Karpas-422 (cell line): Measurements from ENCODE around the gene UGT1A6. TPM values are rescaled to one million over a fixed set of nuclear protein-coding genes. Genes with fewer than 3 reads are reported as not detected.

Source experiments
- DNase-seq: peaks from one replicate; pipeline ENCODE4 v3.0.0-alpha.2; 2015
- H2AFZ ChIP-seq: fragments of 200-600 bp; sonication (generic); 2 replicates; pipeline ENCODE4 v1.6.1; 2014; ENCODE audit warnings: antibody characterized with exemption, low read length, mixed read lengths
- H3K27ac ChIP-seq: fragments of 200-600 bp; sonication (generic); 2 replicates; pipeline ENCODE4 v1.5.1; 2014; ENCODE audit warnings: mild to moderate bottlenecking, low read length, moderate library complexity
- H3K27me3 ChIP-seq: fragments of 200-600 bp; sonication (generic); 2 replicates; pipeline ENCODE4 v1.6.1; 2014; ENCODE audit warnings: low read length, mixed read lengths
- H3K36me3 ChIP-seq: fragments of 200-600 bp; sonication (generic); 2 replicates; pipeline ENCODE4 v1.6.1; 2014; ENCODE audit warnings: low read length, mixed read lengths; ENCODE audit not compliant: insufficient read depth
- H3K4me1 ChIP-seq: fragments of 200-600 bp; sonication (generic); 2 replicates; pipeline ENCODE4 v1.6.1; 2014; ENCODE audit warnings: mild to moderate bottlenecking, low read length, mixed read lengths
- H3K4me2 ChIP-seq: fragments of 200-600 bp; sonication (generic); 2 replicates; pipeline ENCODE4 v1.6.1; 2014; ENCODE audit warnings: low read length, low read depth, mild to moderate bottlenecking; ENCODE audit not compliant: poor library complexity, severe bottlenecking
- H3K4me3 ChIP-seq: fragments of 200-600 bp; sonication (generic); 2 replicates; pipeline ENCODE4 v1.5.1; 2014; ENCODE audit warnings: mild to moderate bottlenecking, antibody characterized with exemption, low read length, mixed read lengths
- H3K79me2 ChIP-seq: fragments of 200-600 bp; sonication (generic); 2 replicates; pipeline ENCODE4 v1.6.1; 2014; ENCODE audit warnings: mild to moderate bottlenecking, low read length, mixed read lengths
- H3K9ac ChIP-seq: fragments of 200-600 bp; sonication (generic); 2 replicates; pipeline ENCODE4 v1.6.0; 2014; ENCODE audit warnings: low read length
- H3K9me2 ChIP-seq: fragments of 200-600 bp; sonication (generic), shearing (Covaris generic); replicated peaks from 2 replicates; pipeline ENCODE4 v1.6.0; 2014; ENCODE audit warnings: mild to moderate bottlenecking, low read length, moderate library complexity; ENCODE audit not compliant: insufficient read depth
- H3K9me3 ChIP-seq: fragments of 300-700, 200-600 bp; sonication (generic); 2 replicates; pipeline ENCODE4 v1.6.1; 2014; ENCODE audit warnings: low read length, mixed read lengths
- H4K20me1 ChIP-seq: fragments of 200-600 bp; sonication (generic); 2 replicates; pipeline ENCODE4 v1.6.1; 2014; ENCODE audit warnings: mild to moderate bottlenecking, antibody characterized with exemption, low read length, low read depth; ENCODE audit not compliant: insufficient read depth
- total RNA-seq: library from RNA; depleted of rRNA; stranded (reverse); fragments of >200 nt; shearing (Covaris generic); gene quantifications from 2 replicates; pipeline ENCODE4 v1.2.3, GENCODE V29; 2014; ENCODE audit warnings: low replicate concordance

The UGT1A6 gene
- total RNA-seq, 1 experiment from 2014 or later: not detected

GRCh38 chr2:233791151-233791882 is 98.6 kb downstream of the UGT1A6 start:
- H4K20me1 ChIP-seq: no peaks in the 10 kb centered on the region
- no peak for DNase-seq
- no peak overlapping the region for H3K4me3 ChIP-seq
- H3K4me2 ChIP-seq: no peak overlapping the region
- no peaks in the 10 kb centered on the region for H3K9me3 ChIP-seq
- no peak overlapping the region for H3K27ac ChIP-seq
- H3K79me2 ChIP-seq: no peaks in the 10 kb centered on the region
- H3K36me3 ChIP-seq: no peaks in the 10 kb centered on the region
- peaks cover 3% of the 10 kb centered on the region; the same call in 1 of the 2 replicates for H3K4me1 ChIP-seq
- no peak overlapping the region for H3K9ac ChIP-seq
- H3K9me2 ChIP-seq: no peaks in the 10 kb centered on the region
- H3K27me3 ChIP-seq: no peaks in the 10 kb centered on the region; the same call in 1 of the 2 replicates
- no peak overlapping the region for H2AFZ ChIP-seq

DNA sequence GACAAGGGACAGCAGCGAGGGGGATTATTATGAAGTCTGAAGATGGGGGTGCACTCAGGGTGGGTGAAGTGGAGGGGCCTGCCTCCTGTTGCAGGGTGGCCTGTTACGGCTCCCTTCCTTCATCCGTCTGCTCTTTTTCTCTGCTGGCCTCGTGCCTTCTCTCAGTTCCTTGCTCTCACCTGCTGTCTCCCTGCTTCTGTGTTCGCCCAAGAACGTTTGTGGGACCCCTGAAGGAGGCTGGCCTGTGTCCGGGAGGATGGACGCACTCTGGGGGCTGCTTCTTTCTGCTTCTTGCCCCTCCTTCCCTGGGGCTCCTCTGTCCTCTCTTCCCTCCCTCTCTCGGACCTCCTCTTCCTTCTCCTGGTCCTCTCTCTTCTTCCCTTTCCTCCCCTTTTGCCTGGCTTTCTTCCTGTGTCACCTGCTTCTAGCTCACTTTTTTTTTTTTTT is 99.2 kb downstream of the UGT1A6 start:
- Histone ChIP-seq H3K27me3 (no peaks in the 10 kb centered on the region), H3K9me3 (no peaks in the 10 kb centered on the region), H3K79me2 (no peaks in the 10 kb centered on the region), H3K4me3 (no peak overlapping the region), H3K9me2 (no peaks in the 10 kb centered on the region), H3K4me2 (no peak overlapping the region), H3K36me3 (no peaks in the 10 kb centered on the region), H4K20me1 (no peaks in the 10 kb centered on the region), H3K4me1 (peaks cover 3% of the 10 kb centered on the region; the same call in 1 of the 2 replicates), H2AFZ (no peak overlapping the region), H3K9ac (no peak overlapping the region), H3K27ac (no peak overlapping the region)
- no peak for DNase-seq

DNA sequence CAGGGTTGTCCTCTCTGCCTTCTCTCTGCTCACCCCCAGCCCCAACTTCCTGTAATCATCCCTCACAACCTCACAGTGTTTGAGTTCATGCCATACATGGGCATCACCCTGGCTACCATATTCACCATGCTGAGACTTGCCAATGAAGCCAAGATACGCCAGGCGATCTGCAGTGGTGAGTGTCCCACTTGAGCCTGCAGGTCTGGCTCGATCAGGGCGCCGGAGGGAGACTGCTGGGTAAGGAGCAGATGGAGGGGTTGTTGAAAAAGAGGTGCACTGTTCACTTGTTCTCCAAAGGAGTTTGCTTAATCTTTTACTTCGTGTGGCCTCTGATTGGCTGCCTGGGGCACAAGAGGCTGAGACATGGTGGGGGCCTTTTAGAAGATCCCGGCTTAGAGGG is 100.0 kb downstream of the UGT1A6 start:
- H3K9me2 ChIP-seq: no peaks in the 10 kb centered on the region
- H3K4me2 ChIP-seq: no peak overlapping the region
- H3K9ac ChIP-seq: no peak overlapping the region
- no peaks in the 10 kb centered on the region for H3K27me3 ChIP-seq
- no peaks in the 10 kb centered on the region for H3K79me2 ChIP-seq
- no peak overlapping the region for H2AFZ ChIP-seq
- DNase-seq: no peak
- H4K20me1 ChIP-seq: no peaks in the 10 kb centered on the region
- no peak overlapping the region for H3K4me3 ChIP-seq
- H3K9me3 ChIP-seq: no peaks in the 10 kb centered on the region
- H3K4me1 ChIP-seq: peaks cover 3% of the 10 kb centered on the region; the same call in 1 of the 2 replicates
- H3K27ac ChIP-seq: no peak overlapping the region
- no peaks in the 10 kb centered on the region for H3K36me3 ChIP-seq

GRCh38 chr2:233793465-233794127 is 100.9 kb downstream of the UGT1A6 start:
- H3K4me1 ChIP-seq: peaks cover 3% of the 10 kb centered on the region; the same call in 1 of the 2 replicates
- no peak overlapping the region for H3K4me2 ChIP-seq
- no peaks in the 10 kb centered on the region for H3K27me3 ChIP-seq
- no peak overlapping the region for H3K9ac ChIP-seq
- no peak for DNase-seq
- H4K20me1 ChIP-seq: no peaks in the 10 kb centered on the region
- H3K4me3 ChIP-seq: no peak overlapping the region
- H3K9me2 ChIP-seq: no peaks in the 10 kb centered on the region
- no peak overlapping the region for H3K27ac ChIP-seq
- H2AFZ ChIP-seq: no peak overlapping the region
- H3K79me2 ChIP-seq: no peaks in the 10 kb centered on the region
- no peaks in the 10 kb centered on the region for H3K9me3 ChIP-seq
- no peaks in the 10 kb centered on the region for H3K36me3 ChIP-seq

- no peak overlapping the region for H3K9ac ChIP-seq
- peaks cover 3% of the 10 kb centered on the region; the same call in 1 of the 2 replicates for H3K4me1 ChIP-seq
- no peak overlapping the region for H3K4me2 ChIP-seq
- H3K27ac ChIP-seq: no peak overlapping the region
- DNase-seq: no peak
- no peaks in the 10 kb centered on the region for H3K79me2 ChIP-seq
- no peak overlapping the region for H3K4me3 ChIP-seq
- H2AFZ ChIP-seq: no peak overlapping the region
- no peaks in the 10 kb centered on the region for H4K20me1 ChIP-seq
- no peaks in the 10 kb centered on the region for H3K9me3 ChIP-seq
- H3K36me3 ChIP-seq: no peaks in the 10 kb centered on the region
- H3K27me3 ChIP-seq: no peaks in the 10 kb centered on the region
- no peaks in the 10 kb centered on the region for H3K9me2 ChIP-seq
Measured at GRCh38 chr2:233794128-233794658, 101.5 kb downstream of the UGT1A6 start.

DNA sequence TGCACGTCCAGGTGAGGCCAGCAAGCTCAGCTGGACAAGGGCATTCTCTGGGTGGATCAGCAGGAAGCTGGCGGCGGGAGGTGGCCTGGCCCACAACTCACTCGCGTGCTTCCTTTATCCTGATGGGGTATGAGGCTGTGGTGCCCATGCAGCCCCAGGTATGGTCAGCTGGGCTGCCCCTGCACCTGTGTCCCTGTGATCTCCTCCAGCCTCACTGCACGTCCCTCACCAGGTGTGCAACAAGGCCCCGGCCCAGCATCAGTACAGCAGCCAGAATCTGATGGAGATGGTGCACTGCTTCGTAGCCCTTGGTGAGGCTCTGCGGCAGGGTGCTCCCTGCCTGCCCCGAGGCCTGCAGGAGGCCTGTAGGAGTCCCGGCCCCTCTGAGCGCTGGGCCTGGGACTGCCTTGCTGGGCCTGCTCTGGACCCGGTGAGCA is 103.1 kb downstream of the UGT1A6 start:
- Histone ChIP-seq H3K4me2 (no peak overlapping the region), H3K36me3 (no peaks in the 10 kb centered on the region), H3K4me1 (peaks cover 6% of the 10 kb centered on the region), H3K27me3 (no peaks in the 10 kb centered on the region), H3K27ac (no peak overlapping the region), H3K9me3 (no peaks in the 10 kb centered on the region), H4K20me1 (no peaks in the 10 kb centered on the region), H3K79me2 (no peaks in the 10 kb centered on the region), H3K9ac (no peak overlapping the region), H3K4me3 (no peak overlapping the region), H3K9me2 (no peaks in the 10 kb centered on the region), H2AFZ (no peak overlapping the region)
- no peak for DNase-seq

GRCh38 chr2:233796254-233796653 is 103.6 kb downstream of the UGT1A6 start:
- Histone ChIP-seq H3K4me3 (no peak overlapping the region), H3K9me2 (no peaks in the 10 kb centered on the region), H3K79me2 (no peaks in the 10 kb centered on the region), H2AFZ (no peak overlapping the region), H3K27me3 (no peaks in the 10 kb centered on the region), H4K20me1 (no peaks in the 10 kb centered on the region), H3K4me2 (no peak overlapping the region), H3K9ac (no peak overlapping the region), H3K36me3 (no peaks in the 10 kb centered on the region), H3K27ac (no peak overlapping the region), H3K4me1 (peaks cover 11% of the 10 kb centered on the region), H3K9me3 (no peaks in the 10 kb centered on the region)
- DNase-seq: no peak

- Histone ChIP-seq H3K9me2 (no peaks in the 10 kb centered on the region), H3K27ac (no peak overlapping the region), H3K36me3 (no peaks in the 10 kb centered on the region), H3K4me1 (peaks cover 26% of the 10 kb centered on the region), H3K79me2 (no peaks in the 10 kb centered on the region), H3K9me3 (no peaks in the 10 kb centered on the region), H3K9ac (no peak overlapping the region), H3K4me3 (no peak overlapping the region), H3K27me3 (no peaks in the 10 kb centered on the region), H2AFZ (no peak overlapping the region), H4K20me1 (no peaks in the 10 kb centered on the region), H3K4me2 (no peak overlapping the region)
- DNase-seq: no peak
Measured at GRCh38 chr2:233798335-233799086, 105.8 kb downstream of the UGT1A6 start.
